ENCODE results near the gene INHA.
A peak's percentile ranks its signal among the peaks of the same experiment; 100 is the strongest.

The INHA gene

GRCh38 chr2:219571311-219572236 lies 536 bp upstream of the INHA start, which contains the start of gene OBSL1:
OBSL1 (minus strand) TSS chr2:219571539; CDS start chr2:219571232, 307 bp downstream.
- FAIRE-seq (no peak), DNase-seq (ENCODE audit: insufficient read length, low spot score) (no peak)

DNA sequence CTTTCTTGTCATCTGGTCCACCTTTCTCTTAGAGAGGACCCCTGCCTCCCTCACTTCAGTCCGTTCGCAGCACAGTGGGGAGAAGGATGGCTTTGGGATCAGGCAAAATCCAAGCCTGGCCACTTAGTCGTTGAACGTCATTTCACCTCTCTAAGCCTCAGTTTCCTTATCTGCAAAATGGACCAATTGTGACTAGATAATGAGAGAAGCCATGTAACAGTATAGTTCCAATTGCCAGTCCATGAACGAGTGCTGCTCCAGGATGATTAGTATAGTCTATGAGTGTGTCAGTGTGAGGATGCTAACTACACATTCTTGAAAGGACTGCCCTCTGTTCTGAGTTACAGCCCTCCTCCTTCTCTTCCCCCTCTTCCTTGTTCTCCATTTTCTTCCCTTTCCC lies 1.1 kb downstream of the INHA start:
- DNase-seq (ENCODE audit: insufficient read length, low spot score) (no peak), FAIRE-seq (no peak)

DNA sequence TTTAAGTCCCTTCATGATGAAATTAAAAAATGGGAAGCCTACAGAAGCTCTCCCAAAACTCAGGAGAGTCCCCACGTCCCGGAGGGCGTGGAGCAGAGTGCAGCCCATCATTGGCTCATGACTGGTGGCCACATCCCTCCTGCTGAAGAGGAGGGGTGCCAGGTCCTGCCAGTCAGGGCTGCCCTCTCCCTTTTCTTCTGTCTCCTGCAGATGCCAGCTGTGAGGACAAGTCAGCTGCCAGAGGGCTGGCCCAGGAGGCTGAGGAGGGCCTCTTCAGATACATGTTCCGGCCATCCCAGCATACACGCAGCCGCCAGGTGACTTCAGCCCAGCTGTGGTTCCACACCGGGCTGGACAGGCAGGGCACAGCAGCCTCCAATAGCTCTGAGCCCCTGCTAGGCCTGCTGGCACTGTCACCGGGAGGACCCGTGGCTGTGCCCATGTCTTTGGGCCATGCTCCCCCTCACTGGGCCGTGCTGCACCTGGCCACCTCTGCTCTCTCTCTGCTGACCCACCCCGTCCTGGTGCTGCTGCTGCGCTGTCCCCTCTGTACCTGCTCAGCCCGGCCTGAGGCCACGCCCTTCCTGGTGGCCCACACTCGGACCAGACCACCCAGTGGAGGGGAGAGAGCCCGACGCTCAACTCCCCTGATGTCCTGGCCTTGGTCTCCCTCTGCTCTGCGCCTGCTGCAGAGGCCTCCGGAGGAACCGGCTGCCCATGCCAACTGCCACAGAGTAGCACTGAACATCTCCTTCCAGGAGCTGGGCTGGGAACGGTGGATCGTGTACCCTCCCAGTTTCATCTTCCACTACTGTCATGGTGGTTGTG lies 2.6 kb downstream of the INHA start:
- FAIRE-seq: no peak
- no peak for DNase-seq (ENCODE audit: insufficient read length, low spot score)

DNA sequence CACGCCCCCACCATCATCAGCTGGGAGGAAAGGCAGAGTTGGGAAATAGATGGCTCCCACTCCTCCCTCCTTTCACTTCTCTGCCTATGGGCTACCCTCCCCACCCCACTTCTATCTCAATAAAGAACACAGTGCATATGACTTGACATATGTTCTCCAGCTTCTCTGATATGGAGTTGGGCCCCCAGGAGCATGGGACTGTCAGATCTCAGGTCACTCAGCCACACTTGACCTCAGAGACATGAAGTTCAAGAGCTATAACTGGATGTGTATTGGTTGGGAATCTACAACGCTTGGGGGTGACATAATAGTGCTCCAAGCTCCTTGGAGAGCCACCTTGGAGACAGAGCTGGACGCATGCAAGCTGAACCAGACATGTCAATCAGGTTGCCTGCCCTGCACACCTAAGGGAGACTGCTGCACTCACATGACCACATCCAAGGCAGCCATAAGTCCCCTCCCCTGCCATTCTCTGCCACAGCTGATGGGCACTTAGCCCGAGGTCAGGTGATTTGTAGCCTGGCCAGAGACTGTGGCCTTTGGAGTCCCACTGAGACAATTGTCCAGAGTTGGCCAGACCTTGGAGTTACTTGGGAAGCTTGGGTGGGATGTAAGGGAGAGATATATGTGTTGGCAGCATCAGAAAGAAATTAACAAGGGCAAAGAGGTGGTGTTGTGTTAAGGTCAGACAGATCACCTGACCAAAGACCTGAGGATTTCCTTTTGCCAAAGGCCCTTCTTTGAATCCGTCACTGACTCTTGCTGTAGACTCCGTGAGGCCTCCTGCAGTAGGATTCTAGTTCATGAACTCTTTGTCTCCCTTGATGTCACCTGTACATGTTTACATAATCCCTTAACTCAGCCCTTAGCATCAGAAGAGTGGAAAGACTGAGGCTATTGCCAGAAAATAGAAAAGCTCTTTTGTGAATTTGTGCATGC lies 3.7 kb downstream of the INHA start:
- no peak for DNase-seq (ENCODE audit: insufficient read length, low spot score)
- no peak for FAIRE-seq

DNA sequence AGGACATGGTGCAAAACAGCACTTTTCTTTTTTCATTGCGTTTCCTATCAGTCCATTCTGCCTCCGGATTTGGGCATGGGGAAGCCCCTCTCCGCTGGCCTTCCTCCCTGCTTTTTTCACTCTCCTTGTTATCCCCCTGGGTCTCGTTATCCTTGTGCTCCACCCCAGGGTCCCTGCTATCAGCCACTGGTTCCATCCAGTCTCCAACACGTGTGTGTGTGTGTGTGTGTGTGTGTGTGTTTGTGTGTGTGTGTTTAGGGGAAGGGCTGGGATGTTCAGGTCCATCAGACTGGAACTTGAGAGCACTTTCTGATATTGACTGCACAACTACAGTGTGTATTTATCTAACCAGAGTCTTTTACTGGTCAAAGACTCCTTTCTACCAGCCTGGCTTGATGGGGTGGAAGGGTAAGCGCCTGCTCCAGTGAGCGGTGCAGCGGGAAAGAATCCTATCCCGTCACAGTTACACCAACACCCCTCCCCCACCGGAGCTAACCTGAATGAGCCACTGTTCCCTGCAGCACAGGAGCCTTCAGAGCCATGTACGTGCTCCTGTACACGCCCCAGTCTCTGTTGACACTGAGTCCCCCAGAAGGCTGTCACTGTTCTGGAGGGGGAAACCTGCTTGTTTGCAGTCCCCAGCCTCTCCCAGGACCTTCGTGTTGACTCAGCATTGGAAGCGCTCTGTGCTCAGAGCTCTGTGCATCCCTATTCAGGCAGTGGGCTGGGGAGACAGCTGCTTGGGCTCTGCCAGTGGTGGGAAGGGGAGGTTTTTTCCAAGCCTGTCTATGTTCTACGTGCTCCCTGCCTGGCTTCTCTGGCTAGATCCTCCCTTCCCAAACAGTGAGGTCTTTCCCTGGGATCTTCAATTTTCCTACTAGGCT lies 4.6 kb downstream of the INHA start:
- no peak for DNase-seq (ENCODE audit: insufficient read length, low spot score)

DNA sequence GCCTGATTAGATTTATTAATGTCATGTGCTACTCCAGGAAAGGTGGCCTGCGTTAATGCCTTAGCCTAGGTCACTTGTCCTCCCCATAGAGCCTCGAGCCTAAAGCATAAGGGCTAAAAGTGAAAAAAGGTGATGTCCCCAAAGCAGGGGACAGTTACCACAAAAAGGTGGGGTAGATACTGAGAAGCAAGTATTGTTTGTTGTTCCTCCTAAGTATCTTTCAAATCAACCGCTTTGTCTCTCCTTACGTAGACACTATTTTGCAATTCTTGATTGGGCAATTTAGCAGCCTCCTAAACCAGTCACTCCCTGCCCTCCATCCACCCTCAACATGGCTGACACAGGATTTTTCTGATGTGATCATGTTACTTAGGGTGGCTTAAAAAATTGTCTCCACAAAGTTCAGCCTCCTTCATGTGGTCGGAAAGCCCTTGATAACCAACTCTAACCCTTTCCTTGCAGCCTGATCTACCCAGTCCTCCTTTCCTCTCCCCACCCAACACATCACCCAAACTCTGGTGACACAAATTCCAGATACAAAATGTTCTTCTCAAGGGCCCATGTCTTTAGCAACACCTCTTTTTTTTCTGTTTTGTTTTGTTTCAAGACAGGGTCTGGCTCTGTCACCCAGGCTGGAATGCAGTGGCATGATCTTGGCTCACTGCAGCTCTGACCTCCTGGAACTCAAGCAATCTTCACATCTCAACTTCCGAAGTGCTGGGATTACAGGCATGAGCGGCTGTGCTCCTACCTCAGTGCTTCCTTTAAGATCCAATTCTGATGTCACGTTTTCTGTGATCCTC lies 6.9 kb downstream of the INHA start:
- DNase-seq (ENCODE audit: insufficient read length, low spot score) (no peak), FAIRE-seq (no peak)

More for the DNA sequence above, 4.6 kb downstream of the INHA start:
- no peak for FAIRE-seq

DNA sequence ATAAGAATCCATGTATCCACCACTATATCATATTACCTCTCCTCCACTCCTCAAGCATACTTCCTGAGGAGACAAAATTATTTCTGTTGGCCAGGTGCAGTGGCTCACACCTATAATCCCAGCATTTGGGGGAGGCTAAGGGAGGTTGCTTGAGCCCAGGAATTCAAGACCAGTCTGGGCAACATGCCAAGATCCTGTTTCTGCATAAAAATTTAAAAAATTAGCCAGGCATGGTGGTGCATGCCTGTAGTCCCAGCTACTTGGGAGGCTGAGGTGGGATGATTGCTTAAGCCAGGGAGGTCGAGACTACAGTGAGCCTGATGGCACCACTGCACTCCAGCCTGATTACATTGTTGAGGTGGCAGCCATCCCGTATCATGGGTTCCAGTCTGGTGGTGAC lies 9.2 kb downstream of the INHA start:
- no peak for FAIRE-seq
- no peak for DNase-seq (ENCODE audit: insufficient read length, low spot score)

GRCh38 chr2:219591091-219591490 lies 19.0 kb downstream of the INHA start:
- DNase-seq (ENCODE audit: insufficient read length, low spot score): no peak
- no peak for FAIRE-seq

DNA sequence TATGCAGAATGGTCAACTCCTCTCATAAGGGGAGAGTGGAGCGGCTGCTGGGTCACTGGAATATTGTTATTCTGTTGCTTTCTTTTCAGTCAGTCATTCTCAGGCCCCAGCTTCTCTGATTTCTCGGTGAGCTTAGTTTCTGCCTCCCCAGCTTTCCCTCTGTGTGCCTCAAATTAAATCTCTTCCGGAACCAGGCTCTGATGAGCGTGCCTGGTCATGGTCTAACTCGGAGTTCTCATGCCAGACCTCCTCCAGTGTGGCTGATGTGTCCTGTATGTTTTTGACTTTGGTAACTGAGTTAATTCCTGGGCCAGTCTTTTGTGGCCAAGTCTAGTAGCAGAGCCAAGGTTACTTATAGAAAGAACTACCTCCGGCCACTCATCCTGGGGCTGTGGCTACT lies 20.6 kb downstream of the INHA start:
- no peak for FAIRE-seq
- DNase-seq (ENCODE audit: insufficient read length, low spot score): no peak

- no peak for DNase-seq (ENCODE audit: insufficient read length, low spot score)
- no peak for FAIRE-seq
Observed at GRCh38 chr2:219593154-219593553, 21.0 kb downstream of the INHA start.

- DNase-seq (ENCODE audit: insufficient read length, low spot score): no peak
- FAIRE-seq: no peak
Observed at GRCh38 chr2:219595256-219595655, 23.1 kb downstream of the INHA start.

- FAIRE-seq (peak; percentile 72), DNase-seq (ENCODE audit: insufficient read length, low spot score) (no peak)
Observed at GRCh38 chr2:219596954-219597551, 24.9 kb downstream of the INHA start.

DNA sequence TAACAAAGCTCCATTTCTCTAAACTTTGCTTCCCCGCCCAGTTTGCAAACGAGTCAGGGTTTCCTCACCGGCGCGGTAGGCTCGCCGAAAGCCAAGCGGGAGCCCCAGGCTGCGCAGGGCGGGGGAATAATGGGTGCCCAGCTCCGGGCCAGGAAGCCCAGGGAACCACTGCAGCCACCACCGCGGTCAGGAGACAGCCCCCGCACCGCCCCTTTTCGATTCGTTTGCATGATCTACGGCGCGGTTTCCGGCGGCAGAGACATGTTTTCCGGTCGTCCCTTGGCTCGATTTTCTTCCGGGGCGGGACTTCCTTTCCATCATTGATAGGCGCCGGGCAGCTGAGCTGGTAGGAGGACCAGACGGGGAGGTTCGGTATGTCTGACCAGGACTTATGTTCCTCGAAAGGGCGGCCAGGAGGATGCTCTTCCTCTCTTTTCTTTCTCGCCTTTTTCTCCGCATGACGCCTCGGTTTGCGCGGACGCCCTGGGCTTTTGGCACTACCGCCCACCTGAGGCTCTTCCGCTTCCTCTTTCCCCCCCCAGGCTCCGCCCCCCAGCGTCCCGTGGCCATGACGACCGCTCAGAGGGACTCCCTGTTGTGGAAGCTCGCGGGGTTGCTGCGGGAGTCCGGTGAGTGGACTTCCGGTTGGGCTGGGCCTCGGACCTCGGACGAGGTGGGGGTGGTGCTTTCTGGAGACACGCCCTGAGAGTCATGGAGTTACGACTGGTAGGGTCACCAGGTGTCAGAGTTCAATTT lies 25.6 kb downstream of the INHA start, which contains the start of gene STK11IP:
Gene STK11IP, plus strand, starts transcription at position 306 of the 756 bp plus-strand sequence. Its CDS starts 263 bp downstream, at position 569.
- peak; percentile 93 for DNase-seq (ENCODE audit: insufficient read length, low spot score)
- peak; percentile 97 for FAIRE-seq

GRCh38 chr2:219598308-219599078 lies 26.4 kb downstream of the INHA start:
- no peak for DNase-seq (ENCODE audit: insufficient read length, low spot score)
- no peak for FAIRE-seq

- DNase-seq (ENCODE audit: insufficient read length, low spot score) (no peak), FAIRE-seq (no peak)
Observed at GRCh38 chr2:219603771-219604170, 31.7 kb downstream of the INHA start.

DNA sequence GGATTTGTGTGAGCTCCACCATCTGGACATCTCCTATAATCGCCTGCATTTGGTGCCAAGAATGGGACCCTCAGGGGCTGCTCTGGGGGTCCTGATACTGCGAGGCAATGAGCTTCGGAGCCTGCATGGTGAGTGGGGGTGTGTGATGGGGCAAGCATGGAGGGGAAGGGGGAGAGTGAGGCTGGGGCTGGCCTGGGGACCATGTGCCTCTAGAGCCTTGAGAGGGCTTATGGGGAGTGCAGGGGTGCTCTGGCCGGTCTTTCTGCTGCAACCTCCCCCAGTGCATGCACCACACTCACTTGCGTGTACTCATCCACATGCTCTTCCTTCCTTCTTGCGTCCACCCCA lies 33.5 kb downstream of the INHA start:
- FAIRE-seq (no peak), DNase-seq (ENCODE audit: insufficient read length, low spot score) (no peak)

DNA sequence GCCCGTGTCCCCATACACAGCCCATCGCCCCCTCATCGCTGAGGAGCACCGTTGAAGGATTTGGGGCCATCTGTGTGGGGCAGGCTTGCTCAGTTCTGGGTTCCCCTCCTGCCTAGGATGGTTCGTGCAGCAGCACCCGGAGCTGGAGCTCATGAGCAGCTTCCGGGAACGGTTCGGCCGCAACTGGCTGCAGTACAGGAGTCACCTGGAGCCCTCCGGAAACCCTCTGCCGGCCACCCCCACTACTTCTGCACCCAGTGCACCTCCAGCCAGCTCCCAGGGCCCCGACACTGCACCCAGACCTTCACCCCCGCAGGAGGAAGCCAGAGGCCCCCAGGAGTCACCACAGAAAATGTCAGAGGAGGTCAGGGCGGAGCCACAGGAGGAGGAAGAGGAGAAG lies 35.8 kb downstream of the INHA start:
- FAIRE-seq (no peak), DNase-seq (ENCODE audit: insufficient read length, low spot score) (no peak)
